Dermis microvascular lymphatic vessel endothelial cell (primary cell): ENCODE measurements around the gene XPC. TPM values are rescaled to one million over a fixed set of nuclear protein-coding genes. Genes with fewer than 3 reads are reported as not detected.
A peak's percentile ranks its signal among the peaks of the same experiment; 100 is the strongest.
"Not testable (repeated sequence)": the region's sequence is repeated elsewhere in the genome, so short reads cannot be mapped to it uniquely, and the experiment has no call there.

Experiments
- DNase-seq, 2 donors: peaks; one replicate each; pipeline versions ENCODE4 v3.0.0 to v3.0.0-alpha.2; 2010; ENCODE audit warnings: low read depth in 2 of 2
- total RNA-seq: library from RNA; depleted of rRNA; stranded (reverse); fragments of >200 nt; gene quantifications from 2 replicates; pipeline ENCODE4 v1.2.1, GENCODE V29; 2014

XPC gene
- total RNA-seq, 1 donor from 2014 or later, result 29.1 TPM

DNA sequence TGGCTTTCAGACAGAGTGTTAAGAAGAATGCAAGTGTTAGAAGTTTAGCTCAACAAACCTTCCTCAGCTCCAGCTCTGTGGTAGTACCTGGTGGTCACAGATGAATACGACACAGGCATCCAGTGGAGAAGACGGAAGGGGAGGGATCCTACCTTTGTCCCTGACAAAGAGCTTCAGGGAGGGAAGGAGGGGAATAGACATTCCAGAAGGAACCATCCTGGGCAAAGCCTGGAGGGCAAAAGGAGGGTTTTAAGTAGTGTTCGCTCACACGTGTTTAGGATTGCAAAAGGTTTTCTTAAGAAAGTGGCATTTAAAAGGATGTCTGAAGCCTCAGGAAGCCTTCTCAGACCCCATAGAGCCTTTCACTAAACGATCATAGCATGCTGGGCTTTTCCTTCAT lies 56.5 kb downstream of the XPC start:
- no peak for DNase-seq

DNA sequence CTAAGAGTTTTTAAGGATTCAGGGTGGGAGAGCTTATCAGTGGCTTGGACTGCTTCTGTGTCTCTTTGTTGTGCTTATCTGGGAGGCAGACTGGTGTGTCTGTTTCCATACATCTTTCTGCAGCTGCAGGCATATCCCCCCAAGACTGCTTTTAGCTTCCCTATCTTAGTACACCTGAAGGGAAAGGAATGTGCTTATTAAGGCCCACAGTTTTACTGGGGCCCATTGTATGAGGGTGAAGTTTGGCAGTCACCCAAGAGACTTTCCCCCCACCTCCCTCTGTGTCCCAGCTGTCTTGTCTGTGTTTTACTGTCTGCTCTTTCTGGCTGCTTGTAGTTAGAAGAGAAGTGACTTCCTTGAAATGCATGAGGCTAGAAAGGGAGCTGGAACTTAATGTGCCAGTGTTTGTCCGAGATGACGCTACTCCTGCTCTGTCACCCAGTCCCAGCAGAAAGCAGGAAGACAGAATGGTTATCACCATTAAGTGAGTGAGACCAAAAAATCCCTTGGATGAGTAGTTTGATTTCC lies 57.4 kb downstream of the XPC start:
- not testable (repeated sequence) for DNase-seq

GRCh38 chr3:14120111-14120920 lies 58.1 kb downstream of the XPC start:
- DNase-seq, result no peak

- DNase-seq, result no peak
Observed at GRCh38 chr3:14119651-14120050, 58.8 kb downstream of the XPC start.

DNA sequence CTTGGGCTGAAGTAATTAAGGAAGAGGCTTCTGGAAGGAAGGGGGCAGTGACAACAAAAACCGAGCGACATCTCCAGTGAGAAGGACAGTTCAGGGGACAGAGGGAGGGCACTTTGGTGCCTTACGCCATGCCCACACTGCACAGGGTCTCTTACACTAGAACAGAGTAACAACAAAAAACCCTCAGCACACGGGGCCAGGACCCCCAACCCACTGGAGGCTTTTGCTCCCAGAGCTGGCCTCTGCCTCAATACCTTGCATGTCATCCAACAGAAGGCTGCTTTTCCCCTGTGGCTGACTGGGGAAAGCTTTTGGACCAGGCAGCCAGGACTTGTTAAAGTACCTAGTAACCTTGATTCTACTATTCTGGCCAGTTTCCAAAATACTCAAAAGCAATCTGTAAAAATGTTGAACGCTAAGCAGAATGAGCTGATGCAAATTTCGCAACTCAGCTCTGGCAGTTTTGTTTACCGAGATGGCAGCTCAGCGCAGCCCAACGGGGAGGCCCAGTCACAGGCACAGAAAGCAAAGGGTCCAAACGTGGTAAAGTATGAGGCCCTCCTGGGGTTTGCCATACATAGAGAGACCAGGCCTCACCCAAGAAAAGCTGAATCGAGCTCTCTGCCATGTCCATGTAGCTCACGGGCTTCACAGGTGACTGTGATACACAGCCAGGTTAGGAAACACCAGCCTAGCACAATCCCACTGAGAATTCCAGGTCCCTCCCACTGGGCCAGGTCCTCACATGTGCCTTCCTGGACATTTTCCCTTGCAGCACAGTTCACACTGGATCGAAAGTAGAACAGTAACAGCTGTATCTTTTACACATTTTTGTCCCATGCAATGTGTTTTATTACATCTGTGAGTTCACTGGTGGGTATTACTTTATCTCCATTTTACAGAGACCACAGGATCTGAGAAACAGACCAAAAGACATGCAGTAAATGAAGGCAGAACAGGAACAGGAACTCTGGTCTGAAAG lies 59.7 kb downstream of the XPC start:
- DNase-seq, result no peak

GRCh38 chr3:14117468-14118399 lies 60.7 kb downstream of the XPC start:
- no peak for DNase-seq

DNA sequence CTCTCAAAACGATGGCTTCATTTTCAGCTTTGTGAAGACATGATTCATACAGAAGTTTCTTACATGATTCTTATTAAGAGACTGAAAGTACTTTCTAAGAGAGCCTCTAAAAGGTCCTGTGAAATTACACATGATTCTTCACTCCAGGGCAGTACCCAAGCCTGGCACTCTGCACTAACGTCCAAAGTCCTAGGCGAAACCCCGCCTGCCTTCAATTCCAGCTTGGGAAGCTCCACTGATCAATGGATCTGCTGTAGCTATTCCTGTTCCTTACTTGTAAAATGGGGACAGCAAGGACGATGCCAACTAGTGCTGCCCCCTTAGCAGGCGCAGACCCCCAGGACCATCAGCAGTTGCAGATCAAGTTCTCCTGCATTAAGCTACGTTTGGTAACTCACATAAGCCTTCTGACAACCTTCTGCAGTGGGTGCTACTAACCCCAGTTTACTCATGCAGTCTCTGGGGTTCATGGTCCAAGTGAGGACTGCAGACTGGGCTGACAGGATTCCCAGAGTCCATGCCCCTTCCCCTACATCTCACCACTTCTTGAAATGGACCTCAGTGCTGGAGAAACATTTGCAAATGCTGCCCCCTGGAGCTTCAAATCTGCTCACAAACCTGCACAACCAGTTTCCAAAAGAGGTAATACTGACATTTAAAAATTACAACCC lies 64.3 kb downstream of the XPC start:
- DNase-seq, result peak in 1 of 2 donors; percentile 16

- DNase-seq, result no peak
Observed at GRCh38 chr3:14110699-14111098, 67.7 kb downstream of the XPC start.

- DNase-seq, result not testable (repeated sequence)
Observed at GRCh38 chr3:14109821-14110220, 68.6 kb downstream of the XPC start.

DNA sequence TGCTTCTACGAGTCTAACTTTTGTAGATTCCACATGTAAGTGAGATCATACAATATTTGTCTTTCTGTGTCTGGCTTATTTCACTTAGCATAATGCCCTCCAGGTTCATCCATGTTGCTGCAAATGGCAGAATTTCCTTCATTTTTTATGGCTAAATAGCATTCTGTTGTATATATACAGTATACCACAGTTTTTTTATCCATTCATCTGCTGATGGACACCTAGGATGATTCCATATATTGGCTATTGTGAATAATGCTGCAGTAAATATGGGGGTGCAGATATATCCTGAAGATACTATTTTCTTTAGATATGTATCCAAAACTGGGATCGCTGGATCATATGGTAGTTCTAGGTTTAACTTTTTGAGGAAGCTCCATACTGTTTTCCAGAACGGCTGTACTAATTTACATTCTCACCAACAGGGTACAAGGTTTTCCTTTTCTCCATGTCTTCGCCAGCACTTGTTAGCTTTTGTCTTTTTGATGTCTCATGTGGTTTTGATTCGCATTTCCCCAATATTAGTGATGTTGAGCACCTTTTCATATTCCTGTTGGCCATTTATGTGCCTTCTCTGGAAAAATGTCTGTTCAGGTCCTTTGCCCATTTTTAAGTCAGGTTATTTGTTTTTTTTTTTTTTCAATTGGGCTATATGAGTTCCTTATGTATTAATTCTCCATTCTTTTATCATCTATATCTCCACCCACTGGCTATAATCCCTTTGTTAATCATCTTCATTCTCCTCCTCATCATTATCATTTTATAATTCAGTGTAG lies 80.6 kb downstream of the XPC start:
- DNase-seq, result no peak

DNA sequence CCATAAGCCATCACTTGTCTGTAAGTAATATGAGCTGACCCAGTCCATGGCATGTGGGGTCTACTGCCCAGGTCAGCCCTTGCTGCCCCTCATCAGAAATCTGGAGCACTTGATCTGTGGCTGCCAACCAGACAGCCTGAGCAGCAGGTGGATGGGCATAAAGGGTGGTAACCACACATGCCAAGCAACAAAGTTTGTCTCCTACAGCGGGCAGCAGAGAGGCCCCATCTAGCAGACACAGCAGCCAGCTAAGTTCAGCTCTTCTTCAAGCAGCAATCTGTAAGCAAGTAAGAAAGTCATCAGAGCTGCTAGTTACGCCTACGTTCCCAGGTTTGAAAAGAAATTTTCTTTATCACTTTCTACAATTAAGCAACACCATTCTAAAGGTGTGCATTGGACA lies 81.7 kb downstream of the XPC start:
- DNase-seq, result no peak

Other genes with a start within 250 kb of the XPC start
- 11.9 and 12.9 TPM in 2 replicates for gene CHCHD4, start 53.7 kb downstream of the XPC start, total RNA-seq
- 59.2 and 69.3 TPM in 2 replicates for gene TMEM43, start 53.5 kb downstream of the XPC start, total RNA-seq
- 5.3 and 8.3 TPM in 2 replicates for gene LSM3, start 216 bp upstream of the XPC start, total RNA-seq
- 7.1 and 8.9 TPM in 2 replicates for gene SLC6A6, start 224.0 kb upstream of the XPC start, total RNA-seq